Measurements from ENCODE around the gene WWOX. TPM values are rescaled to one million over a fixed set of nuclear protein-coding genes. Genes with fewer than 3 reads are reported as not detected.

Gene WWOX
- total and polyA plus RNA-seq, 2 of the 8 experiments (the other 6 are each of a cell fraction or from before 2014, with no cell fraction given), result 5.4 to 16.7 TPM

GRCh38 chr16:78507576-78507975 is 408.1 kb downstream of the WWOX start:
- ChIA-PET CTCF (ENCODE audit: partially characterized antibody) (interaction anchor here (0.6 to 2.6 kb wide), 5 partner anchors 10 to 222 kb away, joined by 3 to 10 read pairs (median 3); no protein-coding TSS in a partner anchor), POLR2A (ENCODE audit: partially characterized antibody) (interaction anchor here (0.7 kb wide), 1 partner anchor 59 kb away, joined by 3 read pairs; no protein-coding TSS in a partner anchor)
- H3K14ac ChIP-seq (ENCODE audit: insufficient read length), result no peak overlapping the region
- DNase-seq (ENCODE audit: low read depth in 1 of 2, low spot score in 2 of 2), result no peak
- no peaks in the 10 kb centered on the region for H3K9me3 ChIP-seq (ENCODE audit: insufficient read depth in 2 of 2, low read depth in 1 of 2, low read length in 1 of 2)
- H3K79me1 ChIP-seq (ENCODE audit: low read depth, low read length), result no peaks in the 10 kb centered on the region
- no peak overlapping the region for H3K4me3 ChIP-seq (ENCODE audit: extremely low read depth in 1 of 4, insufficient read depth in 2 of 4, low read depth in 3 of 4, low read length in 4 of 4)
- H3K27ac ChIP-seq (ENCODE audit: low read depth, low read length), result no peak overlapping the region
- no peak overlapping the region for H4K91ac ChIP-seq (replicated peaks; ENCODE audit: insufficient read length, low read length)
- no peaks in the 10 kb centered on the region; a peak in 1 of 7 replicates for H3K4me1 ChIP-seq (replicated peaks in 1 of 4; ENCODE audit: control insufficient read depth in 3 of 4, insufficient read depth in 4 of 4, low read length in 3 of 4)
- no peak overlapping the region for H2BK15ac ChIP-seq (ENCODE audit: low read length)
- H3K27me3 ChIP-seq (replicated peaks in 1 of 4; ENCODE audit: control insufficient read depth in 3 of 4, extremely low read depth in 1 of 4, insufficient read depth in 3 of 4, low read length in 3 of 4), result no peaks in the 10 kb centered on the region
- no peak overlapping the region for H3K4me2 ChIP-seq (ENCODE audit: insufficient read depth in 1 of 2, low read depth in 2 of 2, low read length in 2 of 2)
- FAIRE-seq, result no peak
- no peak overlapping the region for H2AK5ac ChIP-seq (ENCODE audit: low read depth, low read length)
- H3K18ac ChIP-seq (ENCODE audit: extremely low read depth, low read length), result no peak overlapping the region
- no peaks in the 10 kb centered on the region for H4K20me1 ChIP-seq (replicated peaks in 1 of 2; ENCODE audit: control insufficient read depth in 1 of 2, insufficient read depth in 2 of 2, low read length in 2 of 2)
- H3K23me2 ChIP-seq (ENCODE audit: low read depth, low read length), result no peaks in the 10 kb centered on the region
- H2BK5ac ChIP-seq (ENCODE audit: low read depth, low read length), result no peak overlapping the region
- H4K8ac ChIP-seq (ENCODE audit: extremely low read depth, insufficient read depth, low read length), result no peak overlapping the region
- H2AFZ ChIP-seq (ENCODE audit: low read length), result no peak overlapping the region
- WGBS, 2 experiments (ENCODE audit: extremely low coverage in 1 of 2, insufficient coverage in 1 of 2, insufficient read length in 1 of 2, insufficient replicate concordance in 2 of 2, low coverage in 1 of 2, low lambda C conversion rate in 2 of 2, missing lambda C conversion rate in 1 of 2), result 94% methylated on average over 12 of the region's 12 CpGs; no CpG with 5 or more reads in 1 of the 2 experiments
- no peak overlapping the region for H3K9ac ChIP-seq (replicated peaks in 1 of 4; ENCODE audit: extremely low read depth in 1 of 4, low read depth in 3 of 4, low read length in 3 of 4)
- no peaks in the 10 kb centered on the region for H3K79me2 ChIP-seq (ENCODE audit: control insufficient read depth in 1 of 2, insufficient read depth in 2 of 2, low read length in 2 of 2)
- H2BK12ac ChIP-seq (ENCODE audit: low read depth, low read length), result no peak overlapping the region
- H2BK20ac ChIP-seq (ENCODE audit: low read length), result no peak overlapping the region
- H3K4ac ChIP-seq (replicated peaks; ENCODE audit: insufficient read length, low read depth, low read length), result no peak overlapping the region
- H2BK120ac ChIP-seq (replicated peaks; ENCODE audit: low read depth, low read length), result no peak overlapping the region
- H3K36me3 ChIP-seq (ENCODE audit: control insufficient read depth in 2 of 4, insufficient read depth in 4 of 4, low read length in 3 of 4), result no peaks in the 10 kb centered on the region
- H3K56ac ChIP-seq (replicated peaks; ENCODE audit: insufficient read length, low read depth, low read length), result no peak overlapping the region
- H3K23ac ChIP-seq (ENCODE audit: insufficient read length), result no peak overlapping the region
- H4K5ac ChIP-seq (ENCODE audit: insufficient read length, low read depth, low read length), result no peak overlapping the region
- no peak for TF ChIP-seq KDM5A (IDR thresholded peaks at IDR 0.05; ENCODE audit: low read length)
- no peak for TF ChIP-seq GTF2F1 (IDR thresholded peaks at IDR 0.05; ENCODE audit: borderline replicate concordance, low read depth, low read length)
- TF ChIP-seq RFX5 (IDR thresholded peaks at IDR 0.05; ENCODE audit: borderline replicate concordance, low read depth, low read length), result no peak
- TF ChIP-seq RBBP5 (IDR thresholded peaks at IDR 0.05; ENCODE audit: borderline replicate concordance, low read depth, low read length), result no peak
- no peak for TF ChIP-seq RXRA (IDR thresholded peaks at IDR 0.05; ENCODE audit: insufficient read depth, low read depth, low read length)
- TF ChIP-seq JUND (IDR thresholded peaks at IDR 0.05; ENCODE audit: low read length), result no peak
- TF ChIP-seq SIN3A (conservative IDR thresholded peaks at IDR 0.05 in 1 of 2, IDR thresholded peaks at IDR 0.05 in 1 of 2; ENCODE audit: low read depth in 1 of 2, low read length in 2 of 2), result no peak
- TF ChIP-seq EP300 (IDR thresholded peaks at IDR 0.05; ENCODE audit: borderline replicate concordance in 1 of 2, low read depth in 2 of 2, low read length in 2 of 2), result no peak
- no peak for TF ChIP-seq CTBP2 (IDR thresholded peaks at IDR 0.05; ENCODE audit: borderline replicate concordance, insufficient read depth, insufficient read length, low read length)
- no peak for TF ChIP-seq TEAD4 (IDR thresholded peaks at IDR 0.05; ENCODE audit: low read depth, low read length)
- no peak for TF ChIP-seq HDAC2 (IDR thresholded peaks at IDR 0.05; ENCODE audit: borderline replicate concordance in 1 of 2, low read depth in 2 of 2, low read length in 2 of 2)
- no peak for TF ChIP-seq JUN (IDR thresholded peaks at IDR 0.05; ENCODE audit: low read depth, low read length)
- TF ChIP-seq SIRT6 (IDR thresholded peaks at IDR 0.05; ENCODE audit: low read length), result no peak
- TF ChIP-seq EZH2 (IDR thresholded peaks at IDR 0.05; ENCODE audit: low read depth, low read length, severe bottlenecking), result no peak

Data from H1 (cell line).